H1 (cell line): ENCODE measurements around the gene NASP.

ENCODE experiments used
- BACH1 ChIP-seq: IDR thresholded peaks from 2 replicates; pipeline ENCODE4 v1.6.1; 2012; ENCODE audit warnings: low read length, improper control_type of control experiment
- CHD7 ChIP-seq: fragments of 300-600 bp; sonication (generic); IDR thresholded peaks from 2 replicates; pipeline ENCODE4 v1.7.1; 2012; ENCODE audit warnings: low read length, moderate library complexity, mild to moderate bottlenecking, inconsistent platforms; ENCODE audit not compliant: insufficient replicate concordance
- CTCF ChIP-seq, 3 experiments: IDR thresholded peaks; 1 replicate in 2 of 3; 2 replicates in 1 of 3; pipeline versions ENCODE4 v1.5.1 to v1.6.1; 2011; ENCODE audit warnings: low read length in 3 of 3, mild to moderate bottlenecking in 3 of 3, inconsistent platforms in 2 of 3, low read depth in 1 of 3, moderate library complexity in 1 of 3; ENCODE audit not compliant: insufficient read depth in 1 of 3; ENCODE audit errors: control extremely low read depth in 1 of 3
- EZH2 ChIP-seq: fragments of 200-600 bp; sonication (generic); IDR thresholded peaks from 2 replicates; pipeline ENCODE4 v1.7.1; 2012; ENCODE audit warnings: low read depth, mild to moderate bottlenecking, moderate library complexity, low read length, inconsistent platforms; ENCODE audit not compliant: severe bottlenecking
- NRF1 ChIP-seq: IDR thresholded peaks from 2 replicates; pipeline ENCODE4 v1.6.1; 2011; ENCODE audit warnings: mild to moderate bottlenecking, low read depth, low read length, improper control_type of control experiment
- POLR2AphosphoS5 ChIP-seq: IDR thresholded peaks from 2 replicates; pipeline ENCODE4 v1.6.1; 2011; ENCODE audit warnings: low read depth, low read length
- SIN3A ChIP-seq, 2 experiments: IDR thresholded peaks in 1 of 2; conservative IDR thresholded peaks in 1 of 2; 2 replicates each; pipeline ENCODE4 v1.6.1; 2011 to 2012; ENCODE audit warnings: low read length in 2 of 2, improper control_type of control experiment in 1 of 2, low read depth in 1 of 2, mild to moderate bottlenecking in 1 of 2
- SUZ12 ChIP-seq: fragments of 200-600 bp; sonication (generic); IDR thresholded peaks from 2 replicates; pipeline ENCODE4 v1.6.1; 2012; ENCODE audit warnings: mild to moderate bottlenecking, inconsistent platforms, low read length, moderate library complexity, mixed read lengths
- TAF1 ChIP-seq: IDR thresholded peaks from 2 replicates; pipeline ENCODE4 v1.6.1; 2011; ENCODE audit warnings: mild to moderate bottlenecking, low read depth, low read length
- TF ChIP-seq, protein P1 (sequence below): IDR thresholded peaks from 2 replicates; pipeline ENCODE4 v1.6.1; 2012; ENCODE audit warnings: inconsistent platforms
- TF ChIP-seq, protein P2 (sequence below): IDR thresholded peaks from 2 replicates; pipeline ENCODE4 v1.6.1; 2011; ENCODE audit warnings: low read length, improper control_type of control experiment

- no peak for TF ChIP-seq CTCF (IDR thresholded peaks at IDR 0.05; ENCODE audit: control extremely low read depth in 1 of 3, insufficient read depth in 1 of 3, low read depth in 1 of 3, low read length in 3 of 3)
- TF ChIP-seq SUZ12, result no peak
- TF ChIP-seq CHD7, result no peak
- peak; percentile 96 for TF ChIP-seq POLR2AphosphoS5
- TF ChIP-seq, protein P1, sequence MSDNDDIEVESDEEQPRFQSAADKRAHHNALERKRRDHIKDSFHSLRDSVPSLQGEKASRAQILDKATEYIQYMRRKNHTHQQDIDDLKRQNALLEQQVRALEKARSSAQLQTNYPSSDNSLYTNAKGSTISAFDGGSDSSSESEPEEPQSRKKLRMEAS, result no peak
- peak; percentile 98 for TF ChIP-seq TAF1
- no peak for TF ChIP-seq BACH1
- no peak for TF ChIP-seq NRF1
- TF ChIP-seq, protein P2, sequence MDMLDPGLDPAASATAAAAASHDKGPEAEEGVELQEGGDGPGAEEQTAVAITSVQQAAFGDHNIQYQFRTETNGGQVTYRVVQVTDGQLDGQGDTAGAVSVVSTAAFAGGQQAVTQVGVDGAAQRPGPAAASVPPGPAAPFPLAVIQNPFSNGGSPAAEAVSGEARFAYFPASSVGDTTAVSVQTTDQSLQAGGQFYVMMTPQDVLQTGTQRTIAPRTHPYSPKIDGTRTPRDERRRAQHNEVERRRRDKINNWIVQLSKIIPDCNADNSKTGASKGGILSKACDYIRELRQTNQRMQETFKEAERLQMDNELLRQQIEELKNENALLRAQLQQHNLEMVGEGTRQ, result no peak
- TF ChIP-seq SIN3A (conservative IDR thresholded peaks at IDR 0.05 in 1 of 2, IDR thresholded peaks at IDR 0.05 in 1 of 2; ENCODE audit: low read depth in 1 of 2, low read length in 2 of 2), result peak in 1 of 2 experiments; percentile 92; a peak in 2 of 4 replicates
- TF ChIP-seq EZH2, result no peak
These were observed at the start of gene NASP for GRCh38 chr1:45583666-45584350.
